Adrenal gland (tissue), 5 donors: ENCODE measurements around the gene KBTBD12.

Experiments used
- POLR2A ChIP-seq, 2 donors: fragments of 450-650 bp; IDR thresholded peaks; one replicate each; pipeline ENCODE4 v1.6.1; 2017; ENCODE audit warnings: antibody characterized with exemption in 2 of 2, mild to moderate bottlenecking in 2 of 2, moderate library complexity in 1 of 2
- TF ChIP-seq, protein P1 (sequence below), 6 experiments: fragments of 450-650 bp in 4 of 6; fragments of 200-600 bp in 2 of 6; sonication (generic) in 1 of 6; IDR thresholded peaks; 1 replicate in 5 of 6; 2 replicates in 1 of 6; pipeline versions ENCODE4 v1.5.1 to v1.8.0; 2016 to 2021; ENCODE audit warnings: antibody characterized with exemption in 6 of 6, mild to moderate bottlenecking in 2 of 6, moderate library complexity in 1 of 6
- donor health status: DM: no; HTN: no; CAD: no.

GRCh38 chr3:127884041-127884440 lies 31.0 kb upstream of the KBTBD12 start:
- TF ChIP-seq, protein P1, sequence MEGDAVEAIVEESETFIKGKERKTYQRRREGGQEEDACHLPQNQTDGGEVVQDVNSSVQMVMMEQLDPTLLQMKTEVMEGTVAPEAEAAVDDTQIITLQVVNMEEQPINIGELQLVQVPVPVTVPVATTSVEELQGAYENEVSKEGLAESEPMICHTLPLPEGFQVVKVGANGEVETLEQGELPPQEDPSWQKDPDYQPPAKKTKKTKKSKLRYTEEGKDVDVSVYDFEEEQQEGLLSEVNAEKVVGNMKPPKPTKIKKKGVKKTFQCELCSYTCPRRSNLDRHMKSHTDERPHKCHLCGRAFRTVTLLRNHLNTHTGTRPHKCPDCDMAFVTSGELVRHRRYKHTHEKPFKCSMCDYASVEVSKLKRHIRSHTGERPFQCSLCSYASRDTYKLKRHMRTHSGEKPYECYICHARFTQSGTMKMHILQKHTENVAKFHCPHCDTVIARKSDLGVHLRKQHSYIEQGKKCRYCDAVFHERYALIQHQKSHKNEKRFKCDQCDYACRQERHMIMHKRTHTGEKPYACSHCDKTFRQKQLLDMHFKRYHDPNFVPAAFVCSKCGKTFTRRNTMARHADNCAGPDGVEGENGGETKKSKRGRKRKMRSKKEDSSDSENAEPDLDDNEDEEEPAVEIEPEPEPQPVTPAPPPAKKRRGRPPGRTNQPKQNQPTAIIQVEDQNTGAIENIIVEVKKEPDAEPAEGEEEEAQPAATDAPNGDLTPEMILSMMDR (IDR thresholded peaks at IDR 0.05) = no peak
- TF ChIP-seq POLR2A (IDR thresholded peaks at IDR 0.05) = no peak
